HEK293T (cell line): ENCODE measurements around the gene TMEM131L.

Source experiments
- ARNT ChIP-seq: fragments of 450-650 bp; IDR thresholded peaks from 2 replicates; pipeline ENCODE4 v1.6.1; 2017; ENCODE audit warnings: mild to moderate bottlenecking
- BHLHE40 ChIP-seq: fragments of 450-650 bp; IDR thresholded peaks from 2 replicates; pipeline ENCODE4 v1.6.1; 2016; ENCODE audit warnings: mild to moderate bottlenecking, moderate library complexity, borderline replicate concordance
- CTBP1 ChIP-seq: fragments of 450-650 bp; IDR thresholded peaks from 2 replicates; pipeline ENCODE4 v1.6.1; 2016; ENCODE audit warnings: borderline replicate concordance
- ELF4 ChIP-seq: fragments of 450-650 bp; IDR thresholded peaks from 2 replicates; pipeline ENCODE4 v1.6.1; 2017; ENCODE audit warnings: antibody characterized with exemption
- FOXA1 ChIP-seq: fragments of 450-650 bp; IDR thresholded peaks from 2 replicates; pipeline ENCODE4 v1.6.1; 2016; ENCODE audit warnings: mild to moderate bottlenecking
- FOXK2 ChIP-seq: fragments of 450-650 bp; IDR thresholded peaks from 2 replicates; pipeline ENCODE4 v1.6.1; 2016; ENCODE audit warnings: mild to moderate bottlenecking
- FOXM1 ChIP-seq: fragments of 450-650 bp; IDR thresholded peaks from 2 replicates; pipeline ENCODE4 v1.6.1; 2017; ENCODE audit warnings: mild to moderate bottlenecking, borderline replicate concordance
- LEF1 ChIP-seq: fragments of 450-650 bp; IDR thresholded peaks from 2 replicates; pipeline ENCODE4 v1.6.1; 2017; ENCODE audit warnings: mild to moderate bottlenecking, borderline replicate concordance
- SP1 ChIP-seq: fragments of 450-650 bp; IDR thresholded peaks from 2 replicates; pipeline ENCODE4 v1.6.1; 2017
- SUZ12 ChIP-seq: fragments of 450-650 bp; IDR thresholded peaks from 2 replicates; pipeline ENCODE4 v1.6.1; 2016; ENCODE audit warnings: mild to moderate bottlenecking
- TARDBP ChIP-seq: fragments of 450-650 bp; IDR thresholded peaks from 2 replicates; pipeline ENCODE4 v1.6.1; 2016
- ZNF384 ChIP-seq: fragments of 450-650 bp; IDR thresholded peaks from 2 replicates; pipeline ENCODE4 v1.6.1; 2016

GRCh38 chr4:153651587-153651986 lies 185.4 kb downstream of the TMEM131L start:
- no peak for TF ChIP-seq TARDBP
- no peak for TF ChIP-seq FOXM1
- no peak for TF ChIP-seq FOXA1
- TF ChIP-seq SUZ12 = no peak
- no peak for TF ChIP-seq ELF4
- TF ChIP-seq ARNT = no peak
- TF ChIP-seq FOXK2 = no peak
- TF ChIP-seq SP1 = no peak
- no peak for TF ChIP-seq BHLHE40
- TF ChIP-seq ZNF384 = no peak
- no peak for TF ChIP-seq CTBP1
- no peak for TF ChIP-seq LEF1
